Right atrium auricular region (tissue), 2 donors: ENCODE results near the gene PTCHD1. TPM values are rescaled to one million over a fixed set of nuclear protein-coding genes. Genes with fewer than 3 reads are reported as not detected.

Source experiments
- DNase-seq: peaks from one replicate; pipeline ENCODE4 v3.0.0-alpha.2; 2019; ENCODE audit warnings: low spot score
- H3K27ac ChIP-seq, 2 donors: fragments of 200-600 bp; sonication (generic); 1 replicate in 1 of 2; 2 replicates in 1 of 2; pipeline ENCODE4 v1.5.1; 2016 to 2019
- H3K27me3 ChIP-seq, 2 donors: fragments of 200-600 bp; sonication (generic); one replicate each; pipeline versions ENCODE4 v1.5.1 to v1.6.0; 2017 to 2019
- H3K36me3 ChIP-seq: fragments of 200-600 bp; sonication (generic); one replicate; pipeline ENCODE4 v1.5.1; 2016
- H3K4me1 ChIP-seq, 2 donors: fragments of 200-600 bp; sonication (generic); one replicate each; pipeline versions ENCODE4 v1.5.1 to v1.6.0; 2017 to 2019
- H3K4me3 ChIP-seq, 2 donors: fragments of 200-600 bp; sonication (generic); 1 replicate in 1 of 2; 2 replicates in 1 of 2; pipeline ENCODE4 v1.5.1; 2017 to 2019; ENCODE audit warnings: mild to moderate bottlenecking in 1 of 2, moderate library complexity in 1 of 2
- H3K9me3 ChIP-seq, 2 donors: fragments of 200-600 bp; sonication (generic); one replicate each; pipeline ENCODE4 v1.5.1; 2019
- total RNA-seq, 2 donors: library from RNA; depleted of rRNA; stranded (reverse); fragments of >200 nt; gene quantifications; one replicate each; pipeline ENCODE4 v1.1.0, GENCODE V29; 2016
- TF ChIP-seq, protein P1 (sequence below), 2 donors: fragments of 200-600 bp; sonication (generic); IDR thresholded peaks; one replicate each; pipeline ENCODE4 v1.5.1; 2019; ENCODE audit warnings: antibody characterized with exemption in 2 of 2

PTCHD1 gene
- total RNA-seq, 2 donors from 2014 or later: 0.07 to 0.20 TPM

DNA sequence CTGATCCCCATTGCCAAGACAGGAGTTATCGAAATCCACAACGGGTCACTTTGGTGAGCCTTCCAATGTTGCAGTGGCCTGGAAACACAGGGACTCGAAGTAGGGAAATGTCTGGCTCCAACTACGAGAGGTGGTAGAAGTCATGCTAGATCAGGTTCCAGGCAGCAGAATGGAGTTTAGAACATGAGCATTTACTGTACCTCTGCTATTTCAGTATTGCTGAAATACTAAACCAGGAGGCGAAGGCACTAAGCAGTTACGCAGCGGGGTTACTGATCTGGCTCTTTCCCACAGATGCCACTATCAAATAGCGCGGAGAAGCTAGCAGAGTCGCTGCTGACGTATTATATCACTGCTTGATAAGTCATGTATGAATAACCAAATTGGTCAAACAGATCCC, 56.3 kb downstream of the PTCHD1 start:
- Histone ChIP-seq H3K27ac (no peak overlapping the region), H3K4me3 (no peak overlapping the region), H3K27me3 (no peaks in the 10 kb centered on the region), H3K36me3 (no peaks in the 10 kb centered on the region), H3K4me1 (no peaks in the 10 kb centered on the region), H3K9me3 (no peaks in the 10 kb centered on the region)
- DNase-seq: no peak
- TF ChIP-seq, protein P1, sequence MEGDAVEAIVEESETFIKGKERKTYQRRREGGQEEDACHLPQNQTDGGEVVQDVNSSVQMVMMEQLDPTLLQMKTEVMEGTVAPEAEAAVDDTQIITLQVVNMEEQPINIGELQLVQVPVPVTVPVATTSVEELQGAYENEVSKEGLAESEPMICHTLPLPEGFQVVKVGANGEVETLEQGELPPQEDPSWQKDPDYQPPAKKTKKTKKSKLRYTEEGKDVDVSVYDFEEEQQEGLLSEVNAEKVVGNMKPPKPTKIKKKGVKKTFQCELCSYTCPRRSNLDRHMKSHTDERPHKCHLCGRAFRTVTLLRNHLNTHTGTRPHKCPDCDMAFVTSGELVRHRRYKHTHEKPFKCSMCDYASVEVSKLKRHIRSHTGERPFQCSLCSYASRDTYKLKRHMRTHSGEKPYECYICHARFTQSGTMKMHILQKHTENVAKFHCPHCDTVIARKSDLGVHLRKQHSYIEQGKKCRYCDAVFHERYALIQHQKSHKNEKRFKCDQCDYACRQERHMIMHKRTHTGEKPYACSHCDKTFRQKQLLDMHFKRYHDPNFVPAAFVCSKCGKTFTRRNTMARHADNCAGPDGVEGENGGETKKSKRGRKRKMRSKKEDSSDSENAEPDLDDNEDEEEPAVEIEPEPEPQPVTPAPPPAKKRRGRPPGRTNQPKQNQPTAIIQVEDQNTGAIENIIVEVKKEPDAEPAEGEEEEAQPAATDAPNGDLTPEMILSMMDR (IDR thresholded peaks at IDR 0.05): no peak

DNA sequence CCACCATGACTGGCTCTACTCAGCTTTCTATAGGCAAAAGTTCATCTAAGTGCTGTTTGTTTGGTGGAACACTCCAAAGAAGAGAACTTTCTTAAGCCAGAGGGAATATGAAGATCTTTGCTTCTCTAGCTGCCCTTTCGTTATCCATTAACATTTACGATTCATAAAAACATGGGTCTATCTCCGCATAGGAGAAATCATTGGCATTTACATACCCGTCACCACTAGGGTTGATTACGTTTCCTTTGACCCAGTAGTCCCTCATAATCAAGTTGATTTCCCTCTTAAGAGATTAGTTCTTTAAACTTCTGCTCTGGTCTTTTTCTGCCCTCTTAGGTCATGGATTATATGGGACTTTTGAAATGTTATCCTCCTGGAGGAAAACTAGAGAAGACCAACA, 57.5 kb downstream of the PTCHD1 start:
- DNase-seq: no peak
- TF ChIP-seq, protein P1 (IDR thresholded peaks at IDR 0.05): no peak
- Histone ChIP-seq H3K9me3 (no peaks in the 10 kb centered on the region), H3K27ac (no peak overlapping the region), H3K4me3 (no peak overlapping the region), H3K36me3 (no peaks in the 10 kb centered on the region), H3K4me1 (no peaks in the 10 kb centered on the region), H3K27me3 (no peaks in the 10 kb centered on the region)

DNA sequence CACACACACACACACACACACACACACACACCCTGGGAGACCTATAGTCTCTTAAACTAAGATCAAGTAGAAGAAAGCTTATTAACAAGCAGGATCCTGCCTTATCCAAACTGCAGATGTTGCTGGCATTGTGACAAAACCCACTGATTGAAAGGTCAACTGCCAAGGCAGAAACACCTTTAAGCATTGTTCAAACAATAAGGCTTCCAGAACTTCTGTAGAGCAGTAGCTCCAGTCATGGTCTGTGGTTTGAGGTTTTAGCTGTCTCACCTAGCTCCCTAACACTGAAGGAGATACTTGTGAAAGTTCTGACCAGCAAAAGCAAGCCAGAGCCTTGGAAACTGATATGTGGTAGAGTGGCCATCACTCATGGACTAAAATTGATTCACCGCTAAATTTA, 59.8 kb downstream of the PTCHD1 start:
- H3K27me3 ChIP-seq: no peaks in the 10 kb centered on the region
- no peaks in the 10 kb centered on the region for H3K36me3 ChIP-seq
- TF ChIP-seq, protein P1 (IDR thresholded peaks at IDR 0.05): no peak
- H3K9me3 ChIP-seq: no peaks in the 10 kb centered on the region
- H3K4me1 ChIP-seq: no peaks in the 10 kb centered on the region
- no peak overlapping the region for H3K27ac ChIP-seq
- H3K4me3 ChIP-seq: no peak overlapping the region
- DNase-seq: no peak

DNA sequence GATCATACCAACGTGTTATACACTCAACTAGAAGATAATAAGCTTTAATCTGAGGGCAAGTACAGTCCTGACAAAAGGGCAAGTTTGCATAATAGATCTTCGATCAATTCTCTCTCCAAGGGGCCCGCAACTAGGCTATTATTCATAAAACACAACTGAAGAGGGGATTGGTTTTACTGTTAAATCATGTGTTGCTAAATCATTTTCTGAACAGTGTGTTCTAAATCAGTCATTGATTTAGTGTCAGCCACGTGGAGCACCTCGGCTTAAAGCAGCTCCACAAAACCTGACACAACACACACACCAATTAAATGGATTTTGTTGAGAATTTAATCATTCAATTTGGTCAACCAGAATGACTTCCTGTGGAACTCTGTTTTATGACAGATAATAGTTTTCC, 61.6 kb downstream of the PTCHD1 start:
- Histone ChIP-seq H3K4me3 (no peak overlapping the region), H3K27me3 (no peaks in the 10 kb centered on the region), H3K4me1 (no peaks in the 10 kb centered on the region), H3K9me3 (no peaks in the 10 kb centered on the region), H3K36me3 (no peaks in the 10 kb centered on the region), H3K27ac (no peak overlapping the region)
- DNase-seq: no peak
- TF ChIP-seq, protein P1 (IDR thresholded peaks at IDR 0.05): no peak

DNA sequence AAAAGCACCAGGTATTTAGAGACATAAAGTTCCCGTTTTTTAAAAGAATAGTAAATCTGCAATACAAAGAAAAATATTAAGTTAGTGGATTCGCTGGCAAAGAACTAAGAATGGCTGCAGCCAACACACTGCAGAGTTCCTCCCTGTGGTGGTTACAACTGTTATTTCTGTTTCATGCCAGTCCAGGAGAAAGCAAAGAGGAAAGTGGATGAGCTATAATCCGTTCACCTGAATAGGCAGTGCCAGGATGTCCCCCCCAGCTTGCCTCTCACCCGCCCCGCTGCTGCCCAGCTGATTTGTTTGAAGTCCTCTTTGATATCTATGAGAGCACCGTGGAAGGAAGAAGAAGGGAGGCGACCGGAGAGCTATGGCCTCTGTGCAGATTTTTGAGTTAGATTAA, 63.9 kb downstream of the PTCHD1 start:
- no peaks in the 10 kb centered on the region for H3K9me3 ChIP-seq
- TF ChIP-seq, protein P1 (IDR thresholded peaks at IDR 0.05): no peak

DNA sequence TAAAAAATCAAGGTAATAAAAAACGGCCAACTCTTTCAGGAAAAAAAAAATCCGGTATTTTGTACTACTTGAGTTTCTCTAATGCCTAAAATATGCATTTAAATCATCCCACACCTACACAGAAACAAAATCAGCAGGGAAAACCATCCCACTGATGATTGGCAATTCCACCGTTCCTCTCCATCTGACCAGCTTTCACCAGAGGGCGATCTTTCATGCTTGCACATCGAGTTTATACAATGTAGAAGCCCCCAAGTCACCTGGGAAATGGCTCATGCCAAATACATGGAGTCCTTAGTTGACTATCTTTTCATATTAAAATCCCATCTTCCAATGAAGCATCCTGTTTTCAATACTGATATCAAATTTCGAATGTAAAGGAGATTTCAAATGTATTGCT, 69.2 kb downstream of the PTCHD1 start:
- Histone ChIP-seq H3K27me3 (no peaks in the 10 kb centered on the region), H3K9me3 (no peaks in the 10 kb centered on the region), H3K36me3 (no peaks in the 10 kb centered on the region), H3K27ac (no peak overlapping the region), H3K4me3 (no peak overlapping the region), H3K4me1 (no peaks in the 10 kb centered on the region)
- no peak for DNase-seq
- TF ChIP-seq, protein P1 (IDR thresholded peaks at IDR 0.05): no peak

More for the DNA sequence above, 63.9 kb downstream of the PTCHD1 start:
- H3K4me3 ChIP-seq: no peak overlapping the region
- no peaks in the 10 kb centered on the region for H3K27me3 ChIP-seq
- H3K4me1 ChIP-seq: no peaks in the 10 kb centered on the region
- no peak for DNase-seq
- no peaks in the 10 kb centered on the region for H3K36me3 ChIP-seq
- H3K27ac ChIP-seq: no peak overlapping the region
